Epithelial cell of proximal tubule (primary cell): Measurements from ENCODE around the gene CDON. TPM values are rescaled to one million over a fixed set of nuclear protein-coding genes. Genes with fewer than 3 reads are reported as not detected.

Source experiments
- DNase-seq: peaks from one replicate; pipeline ENCODE4 v3.0.0-alpha.2; 2011; ENCODE audit warnings: low read depth
- H3K4me3 ChIP-seq: 2 replicates; pipeline ENCODE4 v1.5.1; 2011; ENCODE audit warnings: low read depth, mild to moderate bottlenecking, low read length
- total RNA-seq: library from RNA; depleted of rRNA; stranded (reverse); fragments of >200 nt; gene quantifications from 2 replicates; pipeline ENCODE4 v1.2.3, GENCODE V29; 2015
- TF ChIP-seq, protein P1 (sequence below): conservative IDR thresholded peaks from 2 replicates; pipeline ENCODE4 v1.5.1; 2012; ENCODE audit warnings: low read depth, mild to moderate bottlenecking, low read length

The CDON gene
- total RNA-seq, 1 donor from 2014 or later = 4.9 TPM

DNA sequence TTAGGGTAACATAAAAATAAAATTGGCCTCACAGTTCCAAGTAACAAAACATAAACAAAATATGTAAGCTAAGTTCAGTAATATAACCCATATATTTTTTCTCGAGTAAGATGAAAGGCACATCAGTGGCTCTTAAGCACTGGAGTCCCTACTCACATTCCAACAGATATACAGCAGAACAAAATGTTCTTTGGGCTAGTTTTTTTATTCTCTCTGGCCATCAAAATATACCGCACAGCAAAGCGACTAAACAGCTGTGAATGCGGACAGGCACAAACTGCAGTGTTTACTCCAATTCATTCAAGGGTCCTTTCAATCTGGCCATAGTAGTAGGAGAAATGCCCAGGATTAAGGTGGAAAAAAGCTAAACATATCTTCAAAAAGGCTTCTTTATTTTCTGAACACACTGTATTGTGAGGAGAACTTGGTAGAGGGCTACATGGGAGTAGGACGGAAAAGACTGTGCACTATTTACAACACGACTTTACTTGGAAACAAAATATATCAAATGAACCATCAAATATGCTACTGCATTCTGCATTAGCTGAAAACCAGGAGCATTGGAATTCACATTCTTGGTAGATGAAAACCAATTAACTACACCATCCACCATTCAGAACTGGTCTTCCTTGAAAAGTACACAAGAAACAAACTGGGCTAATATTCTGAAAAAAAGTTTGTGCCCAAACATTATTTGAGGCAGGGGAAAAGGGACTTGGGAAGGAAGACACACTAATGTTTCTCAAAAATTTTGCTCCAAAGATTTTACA lies 4.4 kb downstream of the CDON start:
- TF ChIP-seq, protein P1, sequence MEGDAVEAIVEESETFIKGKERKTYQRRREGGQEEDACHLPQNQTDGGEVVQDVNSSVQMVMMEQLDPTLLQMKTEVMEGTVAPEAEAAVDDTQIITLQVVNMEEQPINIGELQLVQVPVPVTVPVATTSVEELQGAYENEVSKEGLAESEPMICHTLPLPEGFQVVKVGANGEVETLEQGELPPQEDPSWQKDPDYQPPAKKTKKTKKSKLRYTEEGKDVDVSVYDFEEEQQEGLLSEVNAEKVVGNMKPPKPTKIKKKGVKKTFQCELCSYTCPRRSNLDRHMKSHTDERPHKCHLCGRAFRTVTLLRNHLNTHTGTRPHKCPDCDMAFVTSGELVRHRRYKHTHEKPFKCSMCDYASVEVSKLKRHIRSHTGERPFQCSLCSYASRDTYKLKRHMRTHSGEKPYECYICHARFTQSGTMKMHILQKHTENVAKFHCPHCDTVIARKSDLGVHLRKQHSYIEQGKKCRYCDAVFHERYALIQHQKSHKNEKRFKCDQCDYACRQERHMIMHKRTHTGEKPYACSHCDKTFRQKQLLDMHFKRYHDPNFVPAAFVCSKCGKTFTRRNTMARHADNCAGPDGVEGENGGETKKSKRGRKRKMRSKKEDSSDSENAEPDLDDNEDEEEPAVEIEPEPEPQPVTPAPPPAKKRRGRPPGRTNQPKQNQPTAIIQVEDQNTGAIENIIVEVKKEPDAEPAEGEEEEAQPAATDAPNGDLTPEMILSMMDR = no peak

DNA sequence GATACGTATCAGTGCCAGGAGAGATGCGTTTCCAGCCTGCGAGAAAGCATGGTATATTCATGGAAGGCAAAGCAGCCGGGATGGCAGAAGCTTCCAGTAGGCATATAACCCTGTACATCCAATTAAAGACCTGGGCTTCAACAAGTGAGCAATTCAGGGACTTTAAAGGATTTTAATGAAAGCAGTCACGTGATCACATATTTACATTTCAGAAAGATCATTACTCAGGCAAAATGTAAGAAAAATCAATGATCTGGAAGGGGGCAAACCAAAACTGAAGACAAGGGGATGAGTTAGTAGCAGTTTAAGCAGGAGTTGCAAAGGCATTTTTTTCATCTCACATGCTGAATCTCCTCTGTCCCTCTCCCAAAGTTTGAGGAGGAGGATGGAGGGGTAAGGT lies 7.8 kb downstream of the CDON start:
- H3K4me3 ChIP-seq = no peak overlapping the region
- TF ChIP-seq, protein P1 = no peak
- no peak for DNase-seq

More for the DNA sequence above, 4.4 kb downstream of the CDON start:
- no peak overlapping the region for H3K4me3 ChIP-seq
- no peak for DNase-seq

DNA sequence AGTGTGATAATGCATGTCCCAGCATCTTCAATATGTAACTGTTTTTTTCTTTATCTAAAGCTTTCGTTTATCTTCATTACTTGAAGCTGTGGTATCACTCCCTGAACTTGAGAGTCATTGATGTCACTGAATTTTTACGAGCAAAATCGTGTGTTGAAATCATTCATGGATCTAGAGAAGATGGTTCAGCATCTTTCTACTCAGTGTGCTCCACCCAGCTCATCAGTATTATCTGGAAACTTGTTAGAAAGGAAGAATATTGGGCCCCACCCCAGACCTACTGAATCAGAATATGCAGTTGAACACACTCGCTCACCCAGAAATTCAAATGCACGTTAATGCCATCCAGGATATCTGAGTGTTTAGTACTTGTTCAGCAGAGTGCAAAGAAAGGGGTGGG lies 8.3 kb downstream of the CDON start:
- TF ChIP-seq, protein P1 = no peak
- H3K4me3 ChIP-seq = no peak overlapping the region
- no peak for DNase-seq

DNA sequence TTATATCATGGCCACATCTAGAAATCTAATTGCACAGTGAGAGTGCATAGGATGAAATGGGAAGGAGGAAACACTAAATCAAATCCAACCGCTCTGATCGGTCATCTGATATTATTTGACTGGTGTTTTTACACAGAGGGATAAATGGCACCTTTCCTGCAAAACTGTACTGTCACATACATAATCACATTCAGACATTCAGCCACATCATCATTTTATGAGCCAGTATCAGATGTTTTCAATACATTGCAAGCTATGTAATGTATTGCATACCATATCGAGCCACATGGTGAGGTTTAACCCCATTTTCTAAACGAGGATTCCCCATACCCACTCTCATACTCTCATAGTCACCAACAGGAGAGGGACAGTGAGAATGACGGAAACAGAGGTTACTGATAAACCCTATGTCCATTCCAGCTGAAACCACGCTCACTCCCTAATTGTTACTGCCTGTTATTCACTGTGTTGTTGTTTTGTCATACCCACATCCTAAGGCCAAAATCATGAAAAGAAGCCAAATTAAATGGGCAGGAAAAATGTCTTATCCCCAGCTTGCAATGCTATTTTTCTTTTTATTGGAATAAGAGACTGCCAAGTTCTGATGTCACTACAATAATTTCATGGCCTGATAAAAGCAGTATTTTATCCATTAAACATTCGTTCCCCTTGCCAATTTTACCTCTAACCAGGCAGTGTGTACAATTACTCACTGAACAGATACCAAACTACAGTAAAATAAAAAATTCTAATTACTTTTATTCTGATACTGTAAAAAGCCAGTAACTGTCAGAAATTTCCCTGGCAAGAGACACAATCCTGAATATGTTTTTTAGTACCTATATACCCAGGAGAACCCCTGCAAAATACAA lies 9.0 kb downstream of the CDON start:
- TF ChIP-seq, protein P1 = no peak
- no peak for DNase-seq
- H3K4me3 ChIP-seq = no peak overlapping the region

DNA sequence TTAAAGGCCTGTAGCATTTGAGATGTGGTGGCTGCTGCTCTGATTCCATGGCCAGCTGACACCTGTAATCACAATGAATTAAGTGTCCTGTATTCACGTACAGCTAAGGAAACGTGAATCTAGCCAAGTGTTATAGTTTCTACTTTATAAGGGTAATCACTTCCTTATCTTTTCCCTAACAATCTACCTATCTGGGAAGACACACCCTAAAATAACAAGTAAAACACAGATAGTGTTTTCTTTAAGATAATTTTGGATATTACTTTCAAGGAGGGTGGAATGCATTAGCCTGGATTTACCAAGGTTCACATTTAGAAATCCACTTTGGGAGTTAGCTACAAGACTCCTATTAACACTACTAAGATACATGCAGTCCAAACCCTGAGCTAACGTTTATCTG lies 11.5 kb downstream of the CDON start:
- no peak for DNase-seq
- no peak overlapping the region for H3K4me3 ChIP-seq
- TF ChIP-seq, protein P1 = no peak

DNA sequence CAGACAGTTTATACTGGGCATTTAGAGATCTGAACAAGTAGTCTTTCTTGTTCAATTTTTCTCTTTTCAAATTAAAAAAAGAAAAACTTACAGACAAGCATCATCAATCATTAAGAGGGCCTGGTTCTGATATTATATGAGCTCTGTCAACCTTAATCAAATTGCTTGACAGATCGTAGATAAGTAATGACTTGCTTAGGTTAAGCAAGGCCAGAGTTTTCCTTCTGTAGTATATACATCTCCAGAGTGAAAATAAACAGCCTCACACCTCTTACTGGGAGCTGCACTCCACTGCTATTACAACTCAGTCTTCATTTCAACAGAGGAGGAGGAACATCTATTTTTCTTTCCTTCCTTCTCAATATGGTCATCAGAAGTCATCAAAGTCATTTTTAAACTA lies 13.5 kb downstream of the CDON start:
- no peak overlapping the region for H3K4me3 ChIP-seq
- DNase-seq = no peak
- TF ChIP-seq, protein P1 = no peak

DNA sequence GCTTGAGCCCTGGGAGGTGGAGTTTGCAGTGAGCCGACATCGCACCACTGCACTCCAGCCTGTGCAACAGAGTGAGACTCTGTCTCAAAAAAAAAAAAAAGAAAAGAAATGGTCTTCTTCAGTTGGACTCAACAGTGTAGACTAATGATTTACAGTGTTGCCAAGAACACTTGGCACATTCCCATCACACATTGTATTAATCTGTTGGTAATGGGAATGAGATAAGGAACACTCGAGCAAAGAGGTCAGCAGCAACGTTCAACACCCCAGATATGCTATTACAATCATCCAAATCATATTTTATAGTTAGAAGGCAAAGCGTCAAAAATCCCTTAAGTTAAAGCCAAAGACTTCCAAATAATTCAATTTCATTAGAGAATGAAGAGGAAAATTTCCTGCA lies 14.5 kb downstream of the CDON start:
- TF ChIP-seq, protein P1 = no peak
- no peak for DNase-seq
- no peak overlapping the region for H3K4me3 ChIP-seq
